Heart right ventricle (tissue), 16 donors: ENCODE results near the gene UBE2E3. TPM values are rescaled to one million over a fixed set of nuclear protein-coding genes. Genes with fewer than 3 reads are reported as not detected.

Experiments
- ATAC-seq, 8 donors: fragments of 200-7000 bp; cut with Tn5 transposase; one replicate each; pipeline ENCODE4 v1.9.1; 2020; ENCODE audit warnings: mild to moderate bottlenecking in 8 of 8, moderate library complexity in 8 of 8, moderate number of reproducible peaks in 1 of 8
- DNase-seq, 2 donors: peaks; one replicate each; pipeline ENCODE4 v3.0.0-alpha.2; 2020
- H3K27ac ChIP-seq, 10 donors: fragments of 200-600 bp; sonication (generic) in 2 of 10; one replicate each; pipeline versions ENCODE4 v1.5.0 to v1.8.0; 2020 to 2022; ENCODE audit warnings: mild to moderate bottlenecking in 3 of 10
- H3K27me3 ChIP-seq, 7 donors: fragments of 200-600 bp; one replicate each; pipeline ENCODE4 v1.8.0; 2021 to 2022; ENCODE audit warnings: mild to moderate bottlenecking in 2 of 7
- H3K36me3 ChIP-seq, 9 donors: fragments of 200-600 bp; sonication (generic) in 1 of 9; one replicate each; pipeline versions ENCODE4 v1.5.0 to v1.8.0; 2020 to 2022; ENCODE audit warnings: mild to moderate bottlenecking in 2 of 9
- H3K4me1 ChIP-seq, 9 donors: fragments of 200-600 bp; sonication (generic) in 1 of 9; one replicate each; pipeline versions ENCODE4 v1.5.0 to v1.8.0; 2020 to 2022; ENCODE audit warnings: mild to moderate bottlenecking in 4 of 9
- H3K4me3 ChIP-seq, 10 donors: fragments of 200-600 bp; sonication (generic) in 2 of 10; one replicate each; pipeline versions ENCODE4 v1.5.0 to v1.8.0; 2020 to 2022; ENCODE audit warnings: mild to moderate bottlenecking in 7 of 10, moderate library complexity in 2 of 10
- H3K9me3 ChIP-seq, 11 donors: fragments of 200-600 bp in 10 of 11; sonication (generic) in 2 of 11; one replicate each; pipeline versions ENCODE4 v1.5.0 to v1.8.0; 2013 to 2022; ENCODE audit warnings: mild to moderate bottlenecking in 2 of 11, control low read depth in 1 of 11, moderate library complexity in 1 of 11
- WGBS, 2 donors: extraction: QIAGEN DNeasy Blood & Tissue Kit; methylation state at CpG; one replicate each; pipeline ENCODE4 v1.1.7; 2013; ENCODE audit warnings: inconsistent platforms in 1 of 2; 5-methylcytosine and 5-hydroxymethylcytosine counted together
- intact Hi-C, 10 donors: fragments of 100-400 bp; cut with DNase I; formaldehyde crosslinking; loops; one replicate each; pipeline versions ENCODE4 v1.11.1 to v1.14.2; 2022
- polyA plus RNA-seq, 2 donors: library from polyadenylated mRNA; stranded (reverse); fragments of 200-250 nt; gene quantifications; one replicate each; pipeline ENCODE4 v1.2.3, GENCODE V29; 2013
- total RNA-seq, 10 donors: library from RNA; stranded (reverse); fragmentation: NEBNext Ultra II Directional in 3 of 10; extraction: Animal tissue kit (Norgen Biotek cat#: 25700) in 3 of 10; gene quantifications; one replicate each; pipeline versions ENCODE4 v1.2.1 to v1.2.4, GENCODE V29; 2021 to 2023
- TF ChIP-seq, protein P1 (sequence below), 9 donors: fragments of 200-600 bp; sonication (generic) in 2 of 9; IDR thresholded peaks; one replicate each; pipeline versions ENCODE4 v1.5.0 to v1.8.0; 2021 to 2022; ENCODE audit warnings: antibody characterized with exemption in 9 of 9, mild to moderate bottlenecking in 5 of 9, moderate library complexity in 1 of 9
- donor health status: Arrhythmogenic right ventricular cardiomyopathy.
- donor health status: ischemic (EF 13 %, LVEDD 7.1; RV severe dilation, severe dysfunction).
- donor health status: healthy with polysubstance abuse.
- donor health status: DM: no; HTN: yes; CAD: no.
- donor health status: DM: no; HTN: no; CAD: no.
- donor health status: ischemic (EF 25% LVEDD 6.9; RV normal size, moderate dysfunction).
- donor health status: ischemic (EF 25% LVEDD 5.7; RV mildly dilated, moderate dysfunction).
- donor health status: healthy.
- donor health status: DM: yes; HTN: yes; CAD: no.
- donor health status: Ischemic cardiomyopathy.
- donor health status: ischemic (EF 35%, LVEDD 5.7; RV mildly dilated, moderate dysfunction).
- donor health status: nonischemic (EF 11% LVEDD 7.7; RV severe dilation, severe dysfunction).
- donor health status: DM: yes; HTN: yes; CAD: no.
- donor health status: PGD.
- donor health status: ischemic (EF 29% LVEDD 5.4; RV normal size, mild dysfunction).
- donor health status: nonischemic (EF 23%, LVEDD 6.1; RV moderate dilation, normal function).

UBE2E3 gene
- total and polyA plus RNA-seq, 12 donors, result 26.3 to 59.1 (median 54.9) TPM

DNA sequence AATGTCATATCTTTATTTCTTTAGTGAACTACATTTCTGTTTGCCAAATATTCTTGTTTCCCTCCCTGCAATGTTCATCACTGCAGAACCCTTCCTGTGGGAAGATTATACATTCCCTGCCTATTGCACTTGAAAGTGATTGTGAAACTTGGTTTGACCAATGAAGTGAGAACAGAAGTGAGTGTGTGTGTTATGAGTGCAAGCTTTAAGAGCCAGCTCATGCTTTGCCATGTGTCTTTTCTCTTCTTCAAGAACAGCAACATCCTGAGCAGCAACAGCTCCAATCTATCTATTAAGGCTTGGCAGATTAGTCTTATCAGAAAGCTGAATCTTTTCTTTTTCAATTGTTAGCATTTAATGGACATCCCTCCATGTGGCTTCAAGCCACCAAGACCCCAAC, 42.0 kb upstream of the UBE2E3 start:
- H3K27me3 ChIP-seq, result no peaks in the 10 kb centered on the region
- no peaks in the 10 kb centered on the region for H3K36me3 ChIP-seq
- no peak for DNase-seq
- no peaks in the 10 kb centered on the region for H3K4me1 ChIP-seq
- no peak overlapping the region for H3K27ac ChIP-seq
- H3K9me3 ChIP-seq, result no peaks in the 10 kb centered on the region
- no peak for ATAC-seq
- no peak overlapping the region for H3K4me3 ChIP-seq
- TF ChIP-seq, protein P1, sequence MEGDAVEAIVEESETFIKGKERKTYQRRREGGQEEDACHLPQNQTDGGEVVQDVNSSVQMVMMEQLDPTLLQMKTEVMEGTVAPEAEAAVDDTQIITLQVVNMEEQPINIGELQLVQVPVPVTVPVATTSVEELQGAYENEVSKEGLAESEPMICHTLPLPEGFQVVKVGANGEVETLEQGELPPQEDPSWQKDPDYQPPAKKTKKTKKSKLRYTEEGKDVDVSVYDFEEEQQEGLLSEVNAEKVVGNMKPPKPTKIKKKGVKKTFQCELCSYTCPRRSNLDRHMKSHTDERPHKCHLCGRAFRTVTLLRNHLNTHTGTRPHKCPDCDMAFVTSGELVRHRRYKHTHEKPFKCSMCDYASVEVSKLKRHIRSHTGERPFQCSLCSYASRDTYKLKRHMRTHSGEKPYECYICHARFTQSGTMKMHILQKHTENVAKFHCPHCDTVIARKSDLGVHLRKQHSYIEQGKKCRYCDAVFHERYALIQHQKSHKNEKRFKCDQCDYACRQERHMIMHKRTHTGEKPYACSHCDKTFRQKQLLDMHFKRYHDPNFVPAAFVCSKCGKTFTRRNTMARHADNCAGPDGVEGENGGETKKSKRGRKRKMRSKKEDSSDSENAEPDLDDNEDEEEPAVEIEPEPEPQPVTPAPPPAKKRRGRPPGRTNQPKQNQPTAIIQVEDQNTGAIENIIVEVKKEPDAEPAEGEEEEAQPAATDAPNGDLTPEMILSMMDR (IDR thresholded peaks at IDR 0.05), result no peak
- intact Hi-C loops, result no loop called here

DNA sequence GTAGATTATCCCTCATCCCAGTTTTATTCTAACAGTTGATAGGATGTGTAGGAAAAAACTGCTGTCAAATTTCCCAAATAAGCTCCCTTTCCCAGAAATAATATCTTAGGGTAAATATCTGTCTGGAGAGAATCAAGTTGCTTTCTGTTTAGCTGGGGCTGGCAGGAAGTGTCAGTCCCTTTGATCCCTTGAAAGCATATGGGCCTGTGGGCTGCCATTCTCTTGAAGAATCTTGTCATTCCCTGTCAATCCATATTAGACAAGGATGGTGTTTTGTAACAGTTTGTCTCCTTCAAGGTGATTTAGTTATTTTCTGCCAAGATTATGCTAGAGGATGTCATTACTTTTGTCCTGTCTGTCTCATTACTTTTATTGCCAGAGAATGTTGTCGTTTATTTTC, 37.1 kb upstream of the UBE2E3 start:
- Histone ChIP-seq H3K36me3 (no peaks in the 10 kb centered on the region), H3K9me3 (no peaks in the 10 kb centered on the region), H3K4me3 (no peak overlapping the region), H3K27ac (no peak overlapping the region), H3K4me1 (no peaks in the 10 kb centered on the region), H3K27me3 (no peaks in the 10 kb centered on the region)
- ATAC-seq (no peak), DNase-seq (no peak)
- TF ChIP-seq, protein P1 (IDR thresholded peaks at IDR 0.05), result no peak
- intact Hi-C loops, result no loop called here
- WGBS, 2 donors, result 81 to 85% methylated on average over 1 of the region's 1 CpG

DNA sequence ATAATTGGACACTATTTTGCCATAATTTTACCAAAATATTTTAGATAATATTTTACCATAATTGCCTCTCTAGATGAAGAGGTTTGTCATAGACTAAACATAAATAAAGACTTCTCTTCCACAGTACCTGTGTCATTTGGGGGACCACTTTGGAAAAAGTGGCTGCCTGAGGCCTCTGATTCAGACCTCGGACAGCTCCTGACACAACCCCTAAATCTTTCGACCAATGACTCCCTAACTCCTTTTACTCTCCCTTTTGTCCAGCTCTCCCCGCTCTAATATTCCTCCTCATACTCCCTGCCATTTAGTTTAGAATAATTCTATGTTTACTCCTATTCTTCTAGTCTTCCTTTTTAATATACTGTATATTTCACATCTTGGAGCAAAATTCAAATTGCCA, 36.0 kb upstream of the UBE2E3 start:
- Histone ChIP-seq H3K27ac (no peak overlapping the region), H3K4me1 (no peaks in the 10 kb centered on the region), H3K27me3 (no peaks in the 10 kb centered on the region), H3K4me3 (no peak overlapping the region), H3K36me3 (no peaks in the 10 kb centered on the region), H3K9me3 (no peaks in the 10 kb centered on the region)
- TF ChIP-seq, protein P1 (IDR thresholded peaks at IDR 0.05), result no peak
- intact Hi-C loops, result no loop called here
- WGBS, 2 donors, result 81 to 84% methylated on average over 3 of the region's 3 CpGs
- DNase-seq, result no peak
- ATAC-seq, result no peak

DNA sequence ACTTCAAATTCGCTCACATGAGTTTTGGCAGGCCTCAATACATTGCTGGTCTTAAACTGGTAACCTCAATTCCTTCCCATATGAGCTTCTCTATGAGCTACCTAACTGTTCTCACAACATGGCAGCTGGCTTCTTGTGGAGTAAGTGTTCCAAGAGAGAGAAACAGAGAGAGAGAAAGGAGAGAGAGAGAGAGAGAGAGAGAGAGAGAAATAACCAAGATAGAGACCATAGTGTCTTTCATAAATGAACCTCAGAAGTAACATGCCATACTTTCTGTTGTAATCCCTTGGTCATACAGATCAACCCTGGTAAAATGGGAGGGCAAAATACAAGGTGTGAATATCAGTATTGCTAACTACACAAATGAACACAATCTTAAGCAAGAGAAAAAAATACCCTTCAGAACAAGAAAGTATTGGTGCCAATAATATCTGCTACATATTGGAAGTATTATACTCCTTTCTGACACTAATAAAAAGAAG, 33.2 kb upstream of the UBE2E3 start:
- TF ChIP-seq, protein P1 (IDR thresholded peaks at IDR 0.05), result no peak
- DNase-seq (no peak), ATAC-seq (no peak)
- no peaks in the 10 kb centered on the region for H3K4me1 ChIP-seq
- no peaks in the 10 kb centered on the region for H3K36me3 ChIP-seq
- 83 to 85% methylated on average over 1 of the region's 1 CpG for WGBS, 2 donors
- H3K27me3 ChIP-seq, result no peaks in the 10 kb centered on the region
- H3K27ac ChIP-seq, result no peak overlapping the region
- H3K4me3 ChIP-seq, result no peak overlapping the region
- intact Hi-C loops, result no loop called here
- no peaks in the 10 kb centered on the region for H3K9me3 ChIP-seq

DNA sequence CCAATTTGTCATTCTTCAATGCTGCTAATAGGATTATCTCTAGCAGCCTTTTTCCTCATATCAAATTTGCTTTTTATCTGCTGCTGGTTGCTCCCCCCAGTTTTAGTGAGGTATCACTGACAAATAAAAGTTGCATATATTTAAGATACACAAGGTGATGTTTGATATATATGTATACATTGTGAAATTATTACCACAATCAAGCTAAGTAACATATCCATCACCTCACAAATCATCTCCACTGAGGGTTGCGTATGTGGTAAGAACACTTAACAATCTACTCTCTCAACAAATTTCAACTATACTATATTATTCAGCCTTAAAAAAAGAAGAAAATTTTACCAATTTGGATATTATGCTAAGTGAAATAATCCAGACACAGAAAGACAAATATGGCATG, 30.5 kb upstream of the UBE2E3 start:
- no peaks in the 10 kb centered on the region for H3K4me1 ChIP-seq
- no peaks in the 10 kb centered on the region for H3K27me3 ChIP-seq
- ATAC-seq (no peak), DNase-seq (no peak)
- 1 to 54% methylated on average over 1 of the region's 1 CpG for WGBS, 2 donors
- H3K9me3 ChIP-seq, result no peaks in the 10 kb centered on the region
- TF ChIP-seq, protein P1 (IDR thresholded peaks at IDR 0.05), result no peak
- H3K27ac ChIP-seq, result no peak overlapping the region
- H3K4me3 ChIP-seq, result no peak overlapping the region
- H3K36me3 ChIP-seq, result no peaks in the 10 kb centered on the region
- intact Hi-C loops, result no loop called here
